GM13976 (cell line): ENCODE data around the gene URGCP.

Experiments used
- DNase-seq: peaks from one replicate; pipeline ENCODE4 v3.0.0; 2012; ENCODE audit warnings: low spot score
- CTCF ChIP-seq: IDR thresholded peaks from 2 replicates; pipeline ENCODE4 v1.5.1; 2012; ENCODE audit warnings: borderline replicate concordance, mild to moderate bottlenecking; ENCODE audit not compliant: insufficient read depth; ENCODE audit errors: extremely low read depth, missing control alignments, control extremely low read depth
- in situ Hi-C: fragments of 300-500 bp; cut with MboI; formaldehyde crosslinking; loops from one replicate; pipeline ENCODE4 v1.12.0; 2022; ENCODE audit warnings: low sequenced_read_pairs, mixed read lengths, inconsistent platforms; ENCODE audit not compliant: unreplicated experiment

The URGCP gene

GRCh38 chr7:43921423-43921822 is 15.0 kb upstream of the URGCP start:
- in situ Hi-C loops, result no loop called here
- DNase-seq, result no peak
- TF ChIP-seq CTCF, result no peak

GRCh38 chr7:43915907-43916306 is 9.5 kb upstream of the URGCP start:
- in situ Hi-C loops, result no loop called here
- no peak for TF ChIP-seq CTCF

DNA sequence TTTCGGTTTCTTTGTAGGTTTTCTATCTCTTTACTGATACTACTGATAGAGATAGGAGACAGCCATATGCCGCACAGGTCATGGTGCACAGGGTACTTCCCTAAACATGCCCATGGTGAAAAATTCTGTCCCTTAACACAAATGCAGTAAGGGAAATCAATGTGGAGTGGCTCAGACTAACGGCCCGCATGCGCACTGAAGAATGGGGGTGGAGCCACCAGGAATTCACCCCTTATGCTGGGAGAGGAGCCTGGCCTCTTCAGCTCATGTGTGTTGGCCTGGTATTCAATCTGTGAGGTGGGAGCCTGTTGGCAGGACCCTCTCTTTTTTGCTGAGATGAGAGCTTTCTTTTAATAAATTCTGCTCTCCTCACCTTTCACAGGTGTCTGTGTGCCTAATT is 8.4 kb upstream of the URGCP start:
- DNase-seq, result no peak
- TF ChIP-seq CTCF, result no peak
- in situ Hi-C loops, result no loop called here

More at GRCh38 chr7:43915907-43916306, 9.5 kb upstream of the URGCP start:
- no peak for DNase-seq

DNA sequence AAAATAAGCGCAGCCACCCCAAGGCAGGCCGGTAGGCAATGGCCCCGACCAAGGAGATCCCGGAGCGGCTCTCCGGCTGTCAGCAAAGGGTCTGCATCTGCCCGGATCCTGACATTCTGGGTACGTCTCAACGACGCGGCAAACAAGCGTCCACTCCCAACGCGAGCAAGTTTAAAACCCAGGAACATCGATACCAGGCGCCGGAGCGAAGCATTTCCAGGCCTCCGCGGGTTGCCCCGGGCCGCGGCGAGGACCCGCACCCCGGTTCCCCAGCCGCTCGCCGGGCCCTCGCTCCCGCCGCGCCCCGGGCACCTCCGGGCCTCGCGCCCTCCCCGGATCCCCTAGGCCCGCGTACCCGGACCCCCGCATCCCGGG is 453 bp downstream of the URGCP start:
- in situ Hi-C loops, result no loop called here
- peak; percentile 69 for DNase-seq
- TF ChIP-seq CTCF, result no peak

- TF ChIP-seq CTCF, result no peak
- DNase-seq, result no peak
- in situ Hi-C loops, result no loop called here
Measured at GRCh38 chr7:43905209-43905946, 1.0 kb downstream of the URGCP start.

- DNase-seq, result no peak
- in situ Hi-C loops, result no loop called here
- no peak for TF ChIP-seq CTCF
Measured at GRCh38 chr7:43904533-43905208, 1.7 kb downstream of the URGCP start.
